A673 (cell line): ENCODE measurements around the gene KIAA1328.

Experiments
- CTCF ChIP-seq: fragments of 300-800, 200-600 bp; sonication (generic); conservative IDR thresholded peaks from 2 replicates; pipeline ENCODE4 v1.5.1; 2017; ENCODE audit warnings: low read depth, mild to moderate bottlenecking, antibody characterized with exemption, low read length, moderate library complexity, mixed read lengths
- EZH2 ChIP-seq: fragments of 200-600 bp; sonication (generic); IDR thresholded peaks from 2 replicates; pipeline ENCODE4 v1.6.1; 2017; ENCODE audit warnings: borderline replicate concordance, low read depth, mild to moderate bottlenecking, mixed read lengths, antibody characterized with exemption, low read length; ENCODE audit not compliant: poor library complexity, severe bottlenecking

GRCh38 chr18:36917907-36918306 is 89.0 kb downstream of the KIAA1328 start:
- TF ChIP-seq CTCF (no peak), EZH2 (no peak)
